Measurements from ENCODE around the gene ZAP70. TPM values are rescaled to one million over a fixed set of nuclear protein-coding genes. Genes with fewer than 3 reads are reported as not detected.

ZAP70 gene
- total RNA-seq, 2 experiments from 2014 or later = 283 TPM

Other genes with a start within 250 kb of the ZAP70 start
- 10 to 100 TPM; 42.3 to 46.7 TPM for gene ANKRD36B, start 123.7 kb upstream of the ZAP70 start, total RNA-seq
- gene COX5B, start 67.5 kb upstream of the ZAP70 start, total RNA-seq = 100 to 1,000 TPM; 192 to 203 TPM
- gene ACTR1B, start 49.5 kb upstream of the ZAP70 start, total RNA-seq = 10 to 100 TPM; 97.3 to 98.8 TPM
- gene C2orf92, start 43.9 kb upstream of the ZAP70 start, total RNA-seq = 10 to 100 TPM in 1 of 2 experiments, 1 to 10 TPM in 1; 9.8 to 12.4 TPM